Fibroblast of lung (primary cell): ENCODE measurements around the gene LGI1. TPM values are rescaled to one million over a fixed set of nuclear protein-coding genes. Genes with fewer than 3 reads are reported as not detected.

ENCODE experiments used
- DNase-seq, 2 donors: peaks; one replicate each; pipeline versions ENCODE4 v3.0.0 to v3.0.0-alpha.2; 2010; ENCODE audit warnings: low read depth in 2 of 2
- H2AFZ ChIP-seq: 2 replicates; pipeline ENCODE4 v1.5.1; 2012; ENCODE audit warnings: low read length, control low read depth, inconsistent platforms
- H3K27ac ChIP-seq: 2 replicates; pipeline ENCODE4 v1.5.1; 2011; ENCODE audit warnings: low read length, control low read depth; ENCODE audit not compliant: insufficient read depth
- H3K27me3 ChIP-seq: 2 replicates; pipeline ENCODE4 v1.5.1; 2011; ENCODE audit warnings: mild to moderate bottlenecking, low read length; ENCODE audit not compliant: control insufficient read depth, insufficient read depth
- H3K36me3 ChIP-seq: 2 replicates; pipeline ENCODE4 v1.5.1; 2011; ENCODE audit warnings: low read length; ENCODE audit not compliant: control insufficient read depth, insufficient read depth
- H3K4me1 ChIP-seq: 2 replicates; pipeline ENCODE4 v1.5.1; 2011; ENCODE audit warnings: low read length; ENCODE audit not compliant: control insufficient read depth, insufficient read depth; ENCODE audit errors: extremely low read depth
- H3K4me2 ChIP-seq: 2 replicates; pipeline ENCODE4 v1.5.1; 2011; ENCODE audit warnings: low read length, control low read depth; ENCODE audit not compliant: insufficient read depth; ENCODE audit errors: extremely low read depth
- H3K4me3 ChIP-seq, 4 experiments: fragments of 200-600 bp in 1 of 4; sonication (generic) in 1 of 4; replicated peaks in 1 of 4; 2 replicates each; pipeline ENCODE4 v1.5.1; 2011 to 2016; ENCODE audit warnings: low read length in 4 of 4, low read depth in 3 of 4, mild to moderate bottlenecking in 3 of 4, control low read depth in 2 of 4, inconsistent platforms in 1 of 4, mixed read lengths in 1 of 4; ENCODE audit not compliant: insufficient read depth in 1 of 4; ENCODE audit errors: control extremely low read depth in 1 of 4
- H3K79me2 ChIP-seq: 2 replicates; pipeline ENCODE4 v1.5.1; 2012; ENCODE audit warnings: mild to moderate bottlenecking, low read length, inconsistent platforms; ENCODE audit not compliant: control insufficient read depth, insufficient read depth
- H3K9ac ChIP-seq: 2 replicates; pipeline ENCODE4 v1.5.1; 2011; ENCODE audit warnings: mild to moderate bottlenecking, low read length, control low read depth; ENCODE audit not compliant: insufficient read depth
- H3K9me3 ChIP-seq: 2 replicates; pipeline ENCODE4 v1.5.1; 2012; ENCODE audit warnings: low read depth, low read length; ENCODE audit not compliant: control insufficient read depth, insufficient read depth
- H4K20me1 ChIP-seq: 2 replicates; pipeline ENCODE4 v1.5.1; 2011; ENCODE audit warnings: low read length; ENCODE audit not compliant: control insufficient read depth, insufficient read depth; ENCODE audit errors: extremely low read depth
- EZH2 ChIP-seq: IDR thresholded peaks from 2 replicates; pipeline ENCODE4 v1.5.1; 2012; ENCODE audit warnings: low read length, control low read depth, mild to moderate bottlenecking; ENCODE audit errors: missing control alignments
- polyA plus RNA-seq, 2 donors: library from polyadenylated mRNA; depleted of rRNA in 1 of 2; stranded (reverse) in 1 of 2; unstranded in 1 of 2; fragments of >200 nt; gene quantifications; 2 replicates each; pipeline ENCODE4 v1.2.1, GENCODE V29; 2011 to 2012; ENCODE audit warnings: missing spikeins in 1 of 2
- total RNA-seq: library from RNA; depleted of rRNA; stranded (reverse); fragments of >200 nt; gene quantifications from 2 replicates; pipeline ENCODE4 v1.2.1, GENCODE V29; 2014
- TF ChIP-seq, protein P1 (sequence below), 2 donors: IDR thresholded peaks in 1 of 2; conservative IDR thresholded peaks in 1 of 2; 1 replicate in 1 of 2; 2 replicates in 1 of 2; pipeline ENCODE4 v1.5.1; 2011 to 2012; ENCODE audit warnings: low read length in 2 of 2, control low read depth in 1 of 2, inconsistent platforms in 1 of 2, low read depth in 1 of 2, mild to moderate bottlenecking in 1 of 2

LGI1 gene
- total and polyA plus RNA-seq, 2 donors (not counting 1 experiment from before 2014, with no cell fraction given): not detected

DNA sequence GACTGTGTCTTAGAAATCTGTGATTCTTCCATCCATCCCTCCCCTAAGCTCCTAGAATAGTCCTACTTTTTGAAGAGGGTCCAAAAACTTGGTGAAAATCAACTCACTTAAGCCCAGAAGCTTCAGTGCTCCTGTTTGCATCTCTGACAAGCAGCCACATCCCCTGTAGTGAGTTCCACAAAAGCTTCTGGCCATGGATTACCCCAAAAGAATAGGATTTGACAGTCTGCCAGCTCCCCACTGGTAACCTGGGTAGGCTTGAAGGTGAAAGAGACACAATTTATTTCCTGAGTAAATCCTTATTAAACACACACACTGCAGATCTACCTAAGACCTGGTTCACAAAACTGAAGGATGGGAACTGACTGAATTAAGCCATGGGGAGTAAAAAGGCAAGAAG lies 46.5 kb downstream of the LGI1 start:
- no peak overlapping the region for H3K27ac ChIP-seq
- no peaks in the 10 kb centered on the region for H3K4me1 ChIP-seq
- H3K4me2 ChIP-seq: no peak overlapping the region
- H4K20me1 ChIP-seq: no peaks in the 10 kb centered on the region
- no peak overlapping the region for H3K4me3 ChIP-seq
- no peaks in the 10 kb centered on the region for H3K36me3 ChIP-seq
- no peaks in the 10 kb centered on the region for H3K79me2 ChIP-seq
- H3K9ac ChIP-seq: no peak overlapping the region
- H3K9me3 ChIP-seq: no peaks in the 10 kb centered on the region
- H2AFZ ChIP-seq: no peak overlapping the region
- TF ChIP-seq, protein P1, sequence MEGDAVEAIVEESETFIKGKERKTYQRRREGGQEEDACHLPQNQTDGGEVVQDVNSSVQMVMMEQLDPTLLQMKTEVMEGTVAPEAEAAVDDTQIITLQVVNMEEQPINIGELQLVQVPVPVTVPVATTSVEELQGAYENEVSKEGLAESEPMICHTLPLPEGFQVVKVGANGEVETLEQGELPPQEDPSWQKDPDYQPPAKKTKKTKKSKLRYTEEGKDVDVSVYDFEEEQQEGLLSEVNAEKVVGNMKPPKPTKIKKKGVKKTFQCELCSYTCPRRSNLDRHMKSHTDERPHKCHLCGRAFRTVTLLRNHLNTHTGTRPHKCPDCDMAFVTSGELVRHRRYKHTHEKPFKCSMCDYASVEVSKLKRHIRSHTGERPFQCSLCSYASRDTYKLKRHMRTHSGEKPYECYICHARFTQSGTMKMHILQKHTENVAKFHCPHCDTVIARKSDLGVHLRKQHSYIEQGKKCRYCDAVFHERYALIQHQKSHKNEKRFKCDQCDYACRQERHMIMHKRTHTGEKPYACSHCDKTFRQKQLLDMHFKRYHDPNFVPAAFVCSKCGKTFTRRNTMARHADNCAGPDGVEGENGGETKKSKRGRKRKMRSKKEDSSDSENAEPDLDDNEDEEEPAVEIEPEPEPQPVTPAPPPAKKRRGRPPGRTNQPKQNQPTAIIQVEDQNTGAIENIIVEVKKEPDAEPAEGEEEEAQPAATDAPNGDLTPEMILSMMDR (conservative IDR thresholded peaks at IDR 0.05 in 1 of 2, IDR thresholded peaks at IDR 0.05 in 1 of 2; ENCODE audit: low read depth in 1 of 2, low read length in 2 of 2): no peak
- no peak for TF ChIP-seq EZH2
- peaks cover 3% of the 10 kb centered on the region for H3K27me3 ChIP-seq
- no peak for DNase-seq

DNA sequence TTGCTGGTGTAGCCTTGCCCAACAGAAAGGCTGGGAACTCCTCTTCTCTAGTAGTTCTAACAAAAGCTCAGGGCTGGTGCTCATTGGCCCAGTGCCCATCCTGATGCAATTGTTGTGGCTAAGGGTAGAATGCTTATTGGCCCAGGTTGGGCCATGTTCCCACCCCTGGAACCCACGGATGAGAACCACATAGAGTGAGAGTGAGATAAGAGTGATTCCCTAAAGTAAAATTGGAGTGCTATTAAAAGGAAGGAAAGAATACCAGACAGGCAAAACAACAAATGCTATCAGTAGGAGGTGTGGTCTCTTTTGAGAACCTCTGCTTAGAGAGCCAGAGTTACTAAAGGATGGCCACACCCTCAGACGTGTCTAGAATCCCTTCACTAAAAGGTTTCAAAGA lies 49.2 kb downstream of the LGI1 start:
- H3K4me3 ChIP-seq: no peak overlapping the region
- no peaks in the 10 kb centered on the region for H3K36me3 ChIP-seq
- no peak for TF ChIP-seq EZH2
- TF ChIP-seq, protein P1 (conservative IDR thresholded peaks at IDR 0.05 in 1 of 2, IDR thresholded peaks at IDR 0.05 in 1 of 2; ENCODE audit: low read depth in 1 of 2, low read length in 2 of 2): no peak
- H3K9me3 ChIP-seq: no peaks in the 10 kb centered on the region
- H3K4me2 ChIP-seq: no peak overlapping the region
- no peaks in the 10 kb centered on the region for H3K4me1 ChIP-seq
- H3K27me3 ChIP-seq: peaks cover under 1% of the 10 kb centered on the region
- no peaks in the 10 kb centered on the region for H4K20me1 ChIP-seq
- no peak overlapping the region for H3K9ac ChIP-seq
- H3K27ac ChIP-seq: no peak overlapping the region
- DNase-seq: peak in 1 of 2 donors; percentile 49
- no peaks in the 10 kb centered on the region for H3K79me2 ChIP-seq
- no peak overlapping the region for H2AFZ ChIP-seq

DNA sequence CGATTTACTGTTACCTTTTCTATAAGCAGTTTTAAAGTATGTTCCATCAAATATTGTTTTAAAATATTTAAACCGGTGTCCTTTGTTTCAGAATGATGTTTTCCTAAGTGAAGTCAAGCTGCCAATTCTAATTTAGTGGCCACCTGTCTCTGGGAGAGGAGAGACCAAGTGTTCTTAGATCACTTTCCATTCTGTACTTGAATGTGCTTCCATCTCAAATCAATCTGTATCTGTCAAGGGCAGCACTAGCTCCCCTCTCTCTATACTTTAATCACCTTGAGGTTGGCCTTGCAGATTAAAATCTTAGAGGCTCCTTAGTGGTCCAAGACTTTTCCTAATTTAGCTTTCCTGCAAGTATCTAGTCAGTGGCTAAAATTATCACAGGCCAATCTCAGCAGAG lies 49.6 kb downstream of the LGI1 start:
- TF ChIP-seq, protein P1 (conservative IDR thresholded peaks at IDR 0.05 in 1 of 2, IDR thresholded peaks at IDR 0.05 in 1 of 2; ENCODE audit: low read depth in 1 of 2, low read length in 2 of 2): no peak
- H3K36me3 ChIP-seq: no peaks in the 10 kb centered on the region
- no peak overlapping the region for H3K4me3 ChIP-seq
- no peak overlapping the region for H3K27ac ChIP-seq
- no peak for DNase-seq
- H2AFZ ChIP-seq: no peak overlapping the region
- no peaks in the 10 kb centered on the region for H3K27me3 ChIP-seq
- H4K20me1 ChIP-seq: no peaks in the 10 kb centered on the region
- H3K4me1 ChIP-seq: no peaks in the 10 kb centered on the region
- no peaks in the 10 kb centered on the region for H3K9me3 ChIP-seq
- no peaks in the 10 kb centered on the region for H3K79me2 ChIP-seq
- no peak overlapping the region for H3K9ac ChIP-seq
- H3K4me2 ChIP-seq: no peak overlapping the region
